Erythroblast (primary cell): ENCODE results near the gene SEPTIN8.

Experiments
- GATA1 ChIP-seq: IDR thresholded peaks from 2 replicates; pipeline ENCODE4 v1.6.1; 2011; ENCODE audit warnings: low read depth, mild to moderate bottlenecking, control low read depth, low read length, moderate library complexity
- POLR2A ChIP-seq: IDR thresholded peaks from 2 replicates; pipeline ENCODE4 v1.6.1; 2011; ENCODE audit warnings: mild to moderate bottlenecking, low read length

- TF ChIP-seq POLR2A: no peak
- no peak for TF ChIP-seq GATA1
These were observed 3.3 kb downstream of the SEPTIN8 start for GRCh38 chr5:132773601-132774355.
